HepG2 (cell line): ENCODE measurements around the gene PPP1R15B. TPM values are rescaled to one million over a fixed set of nuclear protein-coding genes. Genes with fewer than 3 reads are reported as not detected.
A peak's percentile ranks its signal among the peaks of the same experiment; 100 is the strongest.

Experiments
- AHR ChIP-seq: IDR thresholded peaks from 2 replicates; pipeline ENCODE4 v1.6.1; 2018; ENCODE audit warnings: missing genetic modification reagents, missing compliant biosample characterization
- CENPBD1 ChIP-seq: sonication (generic); formaldehyde crosslinking; IDR thresholded peaks from 2 replicates; pipeline ENCODE4 v1.8.0; 2022; ENCODE audit warnings: missing genetic modification reagents, low read depth, mild to moderate bottlenecking, borderline replicate concordance
- JARID2 ChIP-seq: sonication (generic); formaldehyde crosslinking; IDR thresholded peaks from 2 replicates; pipeline ENCODE4 v1.8.1; 2023; ENCODE audit warnings: missing genetic modification reagents, inconsistent platforms; ENCODE audit not compliant: insufficient replicate concordance
- MBNL3 ChIP-seq: fragments of 250-450 bp; sonication (Bioruptor Pico); conservative IDR thresholded peaks from 2 replicates; pipeline ENCODE4 v1.8.0; 2022; ENCODE audit warnings: mild to moderate bottlenecking, inconsistent platforms
- POLR2AphosphoS2 ChIP-seq: IDR thresholded peaks from 2 replicates; pipeline ENCODE4 v1.6.1; 2011; ENCODE audit warnings: low read depth, low read length, improper control_type of control experiment
- REPIN1 ChIP-seq: sonication (generic); formaldehyde crosslinking; IDR thresholded peaks from 2 replicates; pipeline ENCODE4 v1.8.0; 2022; ENCODE audit warnings: missing genetic modification reagents, low read depth, mild to moderate bottlenecking, borderline replicate concordance
- RFX5 ChIP-seq: IDR thresholded peaks from 2 replicates; pipeline ENCODE4 v1.6.1; 2011; ENCODE audit warnings: low read depth, low read length, improper control_type of control experiment
- SMC3 ChIP-seq: IDR thresholded peaks from 2 replicates; pipeline ENCODE4 v1.6.1; 2011; ENCODE audit warnings: low read length, improper control_type of control experiment
- SOX6 ChIP-seq, 2 experiments: fragments of 450-650 bp in 1 of 2; sonication (generic) in 1 of 2; formaldehyde crosslinking in 1 of 2; IDR thresholded peaks; 2 replicates each; pipeline versions ENCODE4 v1.4.0 to v1.6.1; 2017 to 2020; ENCODE audit warnings: antibody characterized with exemption in 1 of 2, mild to moderate bottlenecking in 1 of 2, missing genetic modification reagents in 1 of 2
- SP5 ChIP-seq: IDR thresholded peaks from 2 replicates; pipeline ENCODE4 v1.6.1; 2016; ENCODE audit warnings: low read depth, borderline replicate concordance
- TBL1XR1 ChIP-seq: fragments of 150-350 bp; IDR thresholded peaks from 2 replicates; pipeline ENCODE4 v1.6.1; 2014; ENCODE audit warnings: borderline replicate concordance, low read length; ENCODE audit not compliant: partially characterized antibody
- TBP ChIP-seq: sonication (generic); formaldehyde crosslinking; IDR thresholded peaks from 2 replicates; pipeline ENCODE4 v1.5.0; 2020; ENCODE audit warnings: missing genetic modification reagents
- TEAD3 ChIP-seq: optimal IDR thresholded peaks from 2 replicates; pipeline ENCODE3; 2016; ENCODE audit warnings: borderline replicate concordance
- TMF1 ChIP-seq: sonication (generic); formaldehyde crosslinking; IDR thresholded peaks from 2 replicates; pipeline ENCODE4 v1.8.1; 2022; ENCODE audit warnings: low read depth, missing genetic modification reagents
- ZNF235 ChIP-seq: sonication (generic); formaldehyde crosslinking; IDR thresholded peaks from 2 replicates; pipeline ENCODE4 v1.8.1; 2023; ENCODE audit warnings: mild to moderate bottlenecking, missing genetic modification reagents, borderline replicate concordance
- ZNF276 ChIP-seq: sonication (generic); formaldehyde crosslinking; IDR thresholded peaks from 2 replicates; pipeline ENCODE4 v1.4.0; 2020; ENCODE audit warnings: mild to moderate bottlenecking, low read depth, missing genetic modification reagents
- ZNF446 ChIP-seq: sonication (generic); formaldehyde crosslinking; IDR thresholded peaks from 2 replicates; pipeline ENCODE4 v1.5.0; 2020; ENCODE audit warnings: mild to moderate bottlenecking, missing genetic modification reagents
- ZNF788 ChIP-seq: sonication (generic); formaldehyde crosslinking; IDR thresholded peaks from 2 replicates; pipeline ENCODE4 v1.5.0; 2020; ENCODE audit warnings: mild to moderate bottlenecking, missing genetic modification reagents, borderline replicate concordance
- polyA plus RNA-seq, 8 experiments: library from polyadenylated mRNA; depleted of rRNA in 3 of 8; stranded (reverse) in 7 of 8; unstranded in 1 of 8; fragments of >200 nt; fragmentation: Illumina TruSeq in 4 of 8; extraction: Trizol in 4 of 8; gene quantifications; 2 replicates each; pipeline versions ENCODE4 v1.2.1 to v1.2.3, GENCODE V29; 2011 to 2016; ENCODE audit warnings: low read depth in 4 of 8, missing spikeins in 1 of 8, mixed read lengths in 1 of 8; ENCODE audit not compliant: insufficient read depth in 1 of 8
- total RNA-seq, 5 experiments: library from RNA; depleted of rRNA; stranded (reverse); fragments of >200 nt; fragmentation: Illumina TruSeq; extraction: Trizol; gene quantifications; 2 replicates each; pipeline ENCODE4 v1.2.3, GENCODE V29; 2016; ENCODE audit warnings: low read depth in 1 of 5
- TF ChIP-seq, protein P1 (sequence below): sonication (generic); formaldehyde crosslinking; IDR thresholded peaks from 2 replicates; pipeline ENCODE4 v1.4.0; 2020; ENCODE audit warnings: low read depth, mild to moderate bottlenecking, missing genetic modification reagents
- TF ChIP-seq, protein P2 (sequence below): sonication (generic); formaldehyde crosslinking; IDR thresholded peaks from 2 replicates; pipeline ENCODE4 v1.4.0; 2020; ENCODE audit warnings: missing genetic modification reagents
- TF ChIP-seq, protein P3 (sequence below): sonication (generic); formaldehyde crosslinking; IDR thresholded peaks from 2 replicates; pipeline ENCODE4 v1.4.0; 2020; ENCODE audit warnings: missing genetic modification reagents

PPP1R15B gene
- total and polyA plus RNA-seq, 2 of the 13 experiments (the other 11 are each of a cell fraction or from before 2014, with no cell fraction given) = 13.4 to 23.8 TPM

DNA sequence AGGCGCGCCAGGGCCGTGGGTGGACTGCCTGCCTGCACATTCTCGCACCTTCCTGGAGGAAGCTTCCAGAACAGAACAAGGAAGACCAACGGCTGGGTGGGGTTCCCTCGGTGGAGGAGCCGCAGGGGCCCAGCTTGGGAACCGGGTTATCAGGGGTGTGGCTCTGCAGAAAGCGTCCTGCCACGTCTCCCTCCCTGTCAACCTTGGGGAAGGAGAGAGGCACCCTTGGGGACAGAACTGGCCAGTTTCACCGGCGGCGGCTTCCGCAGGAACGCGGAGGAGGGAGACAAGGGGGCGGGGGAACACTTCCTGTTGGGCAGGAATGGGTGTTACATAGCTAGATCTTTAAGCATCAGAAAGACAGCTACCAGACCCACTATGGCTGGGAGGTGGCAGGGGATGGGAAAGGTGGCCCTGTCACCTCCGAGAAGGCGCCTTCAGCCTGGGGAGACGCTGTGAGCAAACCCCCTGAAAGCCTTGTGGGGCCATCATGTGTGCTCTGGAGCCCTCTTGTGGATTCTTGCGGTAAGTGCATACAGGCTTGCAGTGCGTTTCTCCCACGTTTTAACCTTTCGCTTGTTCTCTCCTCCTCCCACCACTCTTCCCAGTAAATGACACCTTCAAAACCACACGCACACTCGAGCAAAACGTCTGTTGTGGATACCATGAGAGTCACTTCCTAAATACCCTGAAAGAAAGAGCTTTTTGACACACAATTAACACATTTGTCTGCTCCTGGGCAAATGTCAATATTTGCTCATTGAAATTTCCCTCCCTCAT lies 48.1 kb downstream of the PPP1R15B start (continued):
- TF ChIP-seq SMC3 (peak; percentile 97), CENPBD1 (CRISPR knock-in tag) (no peak), TMF1 (CRISPR knock-in tag) (no peak), TEAD3 (CRISPR knock-in tag) (peak; percentile 42), ZNF446 (no peak), POLR2AphosphoS2 (no peak), MBNL3 (no peak), ZNF276 (CRISPR knock-in tag) (no peak), SOX6 (IDR thresholded peaks at IDR 0.05) (no peak), SOX6 (CRISPR knock-in tag; IDR thresholded peaks at IDR 0.05) (peak; percentile 33; the same call in 1 of the 2 replicates), JARID2 (CRISPR knock-in tag) (no peak), TBP (CRISPR knock-in tag) (no peak), ZNF788 (CRISPR knock-in tag) (no peak), AHR (CRISPR knock-in tag) (no peak), ZNF235 (CRISPR knock-in tag) (no peak), REPIN1 (CRISPR knock-in tag) (no peak; the same call in 1 of the 2 replicates), RFX5 (no peak), TBL1XR1 (peak; percentile 19), SP5 (CRISPR knock-in tag) (peak; percentile 62)
- TF ChIP-seq, protein P1, sequence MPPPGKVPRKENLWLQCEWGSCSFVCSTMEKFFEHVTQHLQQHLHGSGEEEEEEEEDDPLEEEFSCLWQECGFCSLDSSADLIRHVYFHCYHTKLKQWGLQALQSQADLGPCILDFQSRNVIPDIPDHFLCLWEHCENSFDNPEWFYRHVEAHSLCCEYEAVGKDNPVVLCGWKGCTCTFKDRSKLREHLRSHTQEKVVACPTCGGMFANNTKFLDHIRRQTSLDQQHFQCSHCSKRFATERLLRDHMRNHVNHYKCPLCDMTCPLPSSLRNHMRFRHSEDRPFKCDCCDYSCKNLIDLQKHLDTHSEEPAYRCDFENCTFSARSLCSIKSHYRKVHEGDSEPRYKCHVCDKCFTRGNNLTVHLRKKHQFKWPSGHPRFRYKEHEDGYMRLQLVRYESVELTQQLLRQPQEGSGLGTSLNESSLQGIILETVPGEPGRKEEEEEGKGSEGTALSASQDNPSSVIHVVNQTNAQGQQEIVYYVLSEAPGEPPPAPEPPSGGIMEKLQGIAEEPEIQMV (CRISPR knock-in tag) = 0 out of 2 replicates have a peak, but pooled peaks have one; percentile 45
- TF ChIP-seq, protein P2, sequence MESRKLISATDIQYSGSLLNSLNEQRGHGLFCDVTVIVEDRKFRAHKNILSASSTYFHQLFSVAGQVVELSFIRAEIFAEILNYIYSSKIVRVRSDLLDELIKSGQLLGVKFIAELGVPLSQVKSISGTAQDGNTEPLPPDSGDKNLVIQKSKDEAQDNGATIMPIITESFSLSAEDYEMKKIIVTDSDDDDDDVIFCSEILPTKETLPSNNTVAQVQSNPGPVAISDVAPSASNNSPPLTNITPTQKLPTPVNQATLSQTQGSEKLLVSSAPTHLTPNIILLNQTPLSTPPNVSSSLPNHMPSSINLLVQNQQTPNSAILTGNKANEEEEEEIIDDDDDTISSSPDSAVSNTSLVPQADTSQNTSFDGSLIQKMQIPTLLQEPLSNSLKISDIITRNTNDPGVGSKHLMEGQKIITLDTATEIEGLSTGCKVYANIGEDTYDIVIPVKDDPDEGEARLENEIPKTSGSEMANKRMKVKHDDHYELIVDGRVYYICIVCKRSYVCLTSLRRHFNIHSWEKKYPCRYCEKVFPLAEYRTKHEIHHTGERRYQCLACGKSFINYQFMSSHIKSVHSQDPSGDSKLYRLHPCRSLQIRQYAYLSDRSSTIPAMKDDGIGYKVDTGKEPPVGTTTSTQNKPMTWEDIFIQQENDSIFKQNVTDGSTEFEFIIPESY = peak; percentile 77; the same call in 1 of the 2 replicates
- TF ChIP-seq, protein P3, sequence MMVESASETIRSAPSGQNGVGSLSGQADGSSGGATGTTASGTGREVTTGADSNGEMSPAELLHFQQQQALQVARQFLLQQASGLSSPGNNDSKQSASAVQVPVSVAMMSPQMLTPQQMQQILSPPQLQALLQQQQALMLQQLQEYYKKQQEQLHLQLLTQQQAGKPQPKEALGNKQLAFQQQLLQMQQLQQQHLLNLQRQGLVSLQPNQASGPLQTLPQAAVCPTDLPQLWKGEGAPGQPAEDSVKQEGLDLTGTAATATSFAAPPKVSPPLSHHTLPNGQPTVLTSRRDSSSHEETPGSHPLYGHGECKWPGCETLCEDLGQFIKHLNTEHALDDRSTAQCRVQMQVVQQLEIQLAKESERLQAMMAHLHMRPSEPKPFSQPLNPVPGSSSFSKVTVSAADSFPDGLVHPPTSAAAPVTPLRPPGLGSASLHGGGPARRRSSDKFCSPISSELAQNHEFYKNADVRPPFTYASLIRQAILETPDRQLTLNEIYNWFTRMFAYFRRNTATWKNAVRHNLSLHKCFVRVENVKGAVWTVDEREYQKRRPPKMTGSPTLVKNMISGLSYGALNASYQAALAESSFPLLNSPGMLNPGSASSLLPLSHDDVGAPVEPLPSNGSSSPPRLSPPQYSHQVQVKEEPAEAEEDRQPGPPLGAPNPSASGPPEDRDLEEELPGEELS (CRISPR knock-in tag) = no peak
